Fibroblast of the aortic adventitia (primary cell): ENCODE results near the gene BTBD3. TPM values are rescaled to one million over a fixed set of nuclear protein-coding genes. Genes with fewer than 3 reads are reported as not detected.

Experiments used
- DNase-seq: peaks from one replicate; pipeline ENCODE4 v3.0.0-alpha.2; 2010; ENCODE audit warnings: low read depth
- H3K4me3 ChIP-seq: 2 replicates; pipeline ENCODE4 v1.5.1; 2011; ENCODE audit warnings: low read depth, mild to moderate bottlenecking, control low read depth, low read length, moderate library complexity
- total RNA-seq: library from RNA; depleted of rRNA; stranded (reverse); fragments of >200 nt; gene quantifications from 2 replicates; pipeline ENCODE4 v1.2.3, GENCODE V29; 2012; ENCODE audit warnings: low replicate concordance
- TF ChIP-seq, protein P1 (sequence below): IDR thresholded peaks from 2 replicates; pipeline ENCODE4 v1.5.1; 2011; ENCODE audit warnings: mild to moderate bottlenecking, low read length, control low read depth, inconsistent platforms; ENCODE audit not compliant: insufficient read depth

The BTBD3 gene
- 23.6 and 96.2 TPM in 2 replicates for total RNA-seq

DNA sequence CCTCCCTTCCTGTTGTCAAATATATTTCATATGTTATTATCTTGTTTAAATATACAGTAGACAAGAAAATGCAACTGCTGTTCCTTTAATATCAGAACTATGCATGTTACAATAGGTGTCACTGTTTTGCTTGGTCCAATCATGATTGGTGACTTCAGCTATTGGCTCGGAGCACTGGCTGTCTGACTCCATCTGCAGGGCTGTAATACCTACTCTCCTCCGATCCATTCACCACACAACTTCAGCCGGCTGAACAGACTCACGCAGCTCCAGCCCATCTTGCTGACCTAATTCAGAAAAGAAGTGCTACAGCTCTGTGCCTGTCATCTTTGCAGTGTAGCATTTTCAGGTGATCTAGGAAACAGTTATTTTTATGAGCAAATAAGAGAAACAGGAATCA, at the start of gene BTBD3:
BTBD3 (plus strand) TSS at position 231 of the 400 bp plus-strand sequence. CDS start 383 bp downstream, outside the sequence.
- TF ChIP-seq, protein P1, sequence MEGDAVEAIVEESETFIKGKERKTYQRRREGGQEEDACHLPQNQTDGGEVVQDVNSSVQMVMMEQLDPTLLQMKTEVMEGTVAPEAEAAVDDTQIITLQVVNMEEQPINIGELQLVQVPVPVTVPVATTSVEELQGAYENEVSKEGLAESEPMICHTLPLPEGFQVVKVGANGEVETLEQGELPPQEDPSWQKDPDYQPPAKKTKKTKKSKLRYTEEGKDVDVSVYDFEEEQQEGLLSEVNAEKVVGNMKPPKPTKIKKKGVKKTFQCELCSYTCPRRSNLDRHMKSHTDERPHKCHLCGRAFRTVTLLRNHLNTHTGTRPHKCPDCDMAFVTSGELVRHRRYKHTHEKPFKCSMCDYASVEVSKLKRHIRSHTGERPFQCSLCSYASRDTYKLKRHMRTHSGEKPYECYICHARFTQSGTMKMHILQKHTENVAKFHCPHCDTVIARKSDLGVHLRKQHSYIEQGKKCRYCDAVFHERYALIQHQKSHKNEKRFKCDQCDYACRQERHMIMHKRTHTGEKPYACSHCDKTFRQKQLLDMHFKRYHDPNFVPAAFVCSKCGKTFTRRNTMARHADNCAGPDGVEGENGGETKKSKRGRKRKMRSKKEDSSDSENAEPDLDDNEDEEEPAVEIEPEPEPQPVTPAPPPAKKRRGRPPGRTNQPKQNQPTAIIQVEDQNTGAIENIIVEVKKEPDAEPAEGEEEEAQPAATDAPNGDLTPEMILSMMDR, result no peak
- peak; percentile 78 for DNase-seq
- H3K4me3 ChIP-seq, result peak within 1 kb of the TSS; percentile 52

DNA sequence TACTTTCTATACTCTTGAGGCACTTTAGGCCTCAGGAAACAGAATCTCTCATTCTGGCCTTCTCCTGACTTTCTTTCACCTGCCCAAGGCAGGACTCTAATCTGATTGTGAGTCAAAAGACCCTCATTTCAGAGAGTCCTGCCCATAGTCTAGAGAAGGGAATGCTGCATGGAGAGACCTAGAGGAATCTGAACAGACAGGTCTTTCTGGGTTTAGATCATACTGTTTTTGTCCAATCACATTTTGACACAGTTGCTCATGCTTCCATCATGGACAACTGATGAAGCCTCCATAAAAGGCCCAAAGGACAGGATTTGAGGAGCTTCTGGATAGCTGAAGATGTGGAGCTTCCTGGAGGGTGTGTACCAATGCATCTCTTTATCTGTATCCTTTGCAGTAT, 48.1 kb upstream of the BTBD3 start:
- TF ChIP-seq, protein P1, result no peak
- DNase-seq, result no peak
- no peak overlapping the region for H3K4me3 ChIP-seq

DNA sequence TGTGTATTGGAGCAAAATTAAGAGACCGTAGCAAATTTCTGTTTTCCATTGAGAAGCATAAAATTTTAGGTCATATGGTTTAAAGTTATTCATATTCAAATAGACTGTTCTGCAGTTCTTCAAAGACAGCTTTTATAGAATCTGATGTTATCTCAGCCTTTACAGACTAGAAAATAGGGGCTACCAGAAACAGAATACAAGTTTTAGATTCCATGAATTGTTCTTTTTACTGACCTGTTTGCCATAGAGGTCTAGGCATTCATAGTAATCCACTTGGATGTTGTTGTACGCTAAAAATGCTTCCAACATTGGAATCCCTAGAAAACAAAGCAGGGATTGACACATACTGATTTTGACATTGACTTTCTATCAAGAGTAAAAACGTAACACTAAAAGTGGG, 47.3 kb upstream of the BTBD3 start:
- TF ChIP-seq, protein P1, result no peak
- DNase-seq, result no peak
- H3K4me3 ChIP-seq, result no peak overlapping the region

DNA sequence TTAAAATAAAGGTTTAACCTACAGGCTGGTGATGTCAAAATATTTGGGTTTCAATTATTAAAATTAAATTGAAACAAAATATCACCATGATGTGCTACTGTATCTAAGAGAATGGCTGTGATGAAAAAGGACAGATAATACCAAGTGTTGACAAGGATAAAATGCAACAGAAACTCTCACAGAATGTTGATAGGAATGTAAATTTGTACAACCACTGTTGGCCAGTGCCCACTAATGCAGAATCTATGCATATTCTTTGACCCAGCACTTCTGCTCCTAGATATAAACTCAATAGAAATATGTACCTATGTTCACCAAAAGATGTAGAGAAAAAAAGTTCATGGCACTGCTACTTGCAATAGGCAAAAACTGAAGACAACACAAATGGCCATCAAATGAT, 41.1 kb upstream of the BTBD3 start:
- H3K4me3 ChIP-seq, result no peak overlapping the region
- TF ChIP-seq, protein P1, result no peak
- no peak for DNase-seq

DNA sequence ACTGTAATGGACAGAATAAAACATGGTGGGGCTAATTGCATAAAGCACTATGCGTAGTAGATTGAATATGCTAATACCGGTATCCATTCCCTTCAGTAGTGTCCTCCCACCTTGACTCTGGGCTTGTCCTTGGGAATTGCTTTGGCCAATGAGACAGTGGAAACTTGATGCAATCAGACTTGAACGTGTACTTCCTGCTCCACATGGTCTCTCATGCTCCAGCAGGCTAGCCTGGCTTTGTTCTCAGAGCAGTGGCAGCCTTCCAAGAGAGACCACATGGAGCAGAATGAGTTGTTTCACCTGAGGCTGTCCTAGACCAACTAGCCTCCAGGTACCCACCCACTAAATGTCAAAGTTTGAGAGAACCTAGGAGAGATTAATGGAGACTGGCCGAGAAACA, 37.0 kb upstream of the BTBD3 start:
- H3K4me3 ChIP-seq, result no peak overlapping the region
- no peak for DNase-seq
- TF ChIP-seq, protein P1, result no peak

DNA sequence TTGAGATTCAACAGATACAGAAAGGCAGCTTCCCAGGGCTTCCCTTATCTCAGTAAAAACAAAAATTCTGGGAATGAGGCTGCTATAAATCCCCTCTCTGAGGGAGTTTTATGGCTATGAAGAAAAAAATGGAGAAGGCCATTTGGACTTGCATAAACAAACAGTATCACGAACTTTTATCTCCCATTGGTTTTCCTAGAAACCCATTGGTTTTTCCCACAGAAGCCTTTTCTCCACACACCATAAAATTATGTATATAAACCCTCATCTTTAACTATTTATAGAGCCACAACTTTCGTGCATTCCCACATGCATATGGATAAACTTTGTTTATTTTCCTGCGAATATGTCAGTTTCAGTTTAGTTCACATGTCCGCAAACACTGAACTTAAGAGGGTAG, 36.2 kb upstream of the BTBD3 start:
- DNase-seq, result no peak
- H3K4me3 ChIP-seq, result no peak overlapping the region
- TF ChIP-seq, protein P1, result no peak

DNA sequence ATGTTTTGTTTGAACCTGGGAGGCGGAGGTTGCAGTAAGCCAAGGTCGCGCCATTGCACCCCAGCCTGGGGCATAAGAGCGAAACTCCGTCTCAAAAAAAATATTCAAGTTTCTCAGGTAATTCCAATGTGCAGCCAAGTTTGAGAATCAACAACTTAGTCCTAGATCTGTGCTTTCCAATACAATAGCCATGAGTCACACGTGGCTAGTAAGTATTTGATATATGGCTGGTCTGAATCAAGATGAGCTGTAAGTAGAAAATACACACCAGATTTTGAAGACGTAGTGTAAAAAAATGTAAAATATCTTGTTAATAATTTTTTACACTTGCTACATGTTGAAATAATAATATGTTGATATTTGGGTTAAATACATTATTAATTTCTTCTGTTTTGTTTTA, 35.0 kb upstream of the BTBD3 start:
- TF ChIP-seq, protein P1, result no peak
- H3K4me3 ChIP-seq, result no peak overlapping the region
- no peak for DNase-seq
